PC-3 (cell line): ENCODE results near the gene CDK14. TPM values are rescaled to one million over a fixed set of nuclear protein-coding genes. Genes with fewer than 3 reads are reported as not detected.

Source experiments
- ATAC-seq: fragments of 200-7000 bp; cut with Tn5 transposase; 2 replicates; pipeline ENCODE4 v1.9.1; 2020; ENCODE audit warnings: mild to moderate bottlenecking, moderate library complexity
- BruUV-seq: library from RNA; stranded (reverse); fragments of 400-500 nt; replicated peaks from 2 replicates; lab custom pipeline; 2021; lab: Mats Ljungman, UMichigan
- CTCF ChIA-PET: fragments of 300-600 bp; sonication (Branson Sonifier 250); formaldehyde crosslinking; loops from one replicate; lab custom pipeline; 2022; ENCODE audit warnings: antibody characterized with exemption; lab: Charles Lee
- POLR2A ChIA-PET: fragments of 300-600 bp; sonication (Branson Sonifier 250); formaldehyde crosslinking; loops from one replicate; lab custom pipeline; 2022; ENCODE audit warnings: antibody characterized with exemption; ENCODE audit not compliant: unreplicated experiment; lab: Charles Lee
- DNase-seq: peaks from one replicate; pipeline ENCODE4 v3.0.0-alpha.2; 2015
- H2AFZ ChIP-seq: fragments of 300-600 bp; sonication (generic); 2 replicates; pipeline ENCODE4 v1.6.0; 2016; ENCODE audit warnings: antibody characterized with exemption, low read length
- H3F3A ChIP-seq: fragments of 300-600 bp; sonication (generic); one replicate; pipeline ENCODE4 v1.6.0; 2017; ENCODE audit warnings: antibody characterized with exemption, low read length, control low read depth, mild to moderate bottlenecking; ENCODE audit not compliant: unreplicated experiment
- H3K27ac ChIP-seq: fragments of 300-600 bp; sonication (generic); 2 replicates; pipeline ENCODE4 v1.5.1; 2016; ENCODE audit warnings: mild to moderate bottlenecking, low read length
- H3K27me3 ChIP-seq: fragments of 300-600 bp; sonication (generic); 2 replicates; pipeline ENCODE4 v1.6.1; 2016; ENCODE audit warnings: low read length, mixed read lengths
- H3K36me3 ChIP-seq: fragments of 300-600 bp; sonication (generic); 2 replicates; pipeline ENCODE4 v1.6.1; 2016; ENCODE audit warnings: low read depth, mixed run types, low read length, mixed read lengths
- H3K4me1 ChIP-seq: fragments of 300-600 bp; sonication (generic); 2 replicates; pipeline ENCODE4 v1.5.1; 2016; ENCODE audit warnings: low read length; ENCODE audit not compliant: insufficient read depth
- H3K4me2 ChIP-seq: fragments of 300-600 bp; sonication (generic); 2 replicates; pipeline ENCODE4 v1.6.0; 2016; ENCODE audit warnings: low read length
- H3K4me3 ChIP-seq: fragments of 300-600 bp; sonication (generic); 2 replicates; pipeline ENCODE4 v1.5.1; 2016; ENCODE audit warnings: mild to moderate bottlenecking, low read length, mixed read lengths
- H3K79me2 ChIP-seq: fragments of 300-600 bp; sonication (generic); 2 replicates; pipeline ENCODE4 v1.6.1; 2017; ENCODE audit warnings: low read length, mixed read lengths
- H3K9ac ChIP-seq: fragments of 300-600 bp; sonication (generic); 2 replicates; pipeline ENCODE4 v1.6.0; 2016; ENCODE audit warnings: mild to moderate bottlenecking, low read length
- H3K9me2 ChIP-seq: fragments of 300-600 bp; sonication (generic); replicated peaks from 2 replicates; pipeline ENCODE4 v1.6.1; 2016; ENCODE audit warnings: mixed run types, low read length, mixed read lengths
- H3K9me3 ChIP-seq: fragments of 300-600 bp; sonication (generic); 2 replicates; pipeline ENCODE4 v1.6.1; 2016; ENCODE audit warnings: low read length, mixed read lengths
- H4K20me1 ChIP-seq: fragments of 300-600 bp; sonication (generic); 2 replicates; pipeline ENCODE4 v1.6.1; 2016; ENCODE audit warnings: low read length, mixed read lengths
- EZH2 ChIP-seq: fragments of 300-600 bp; sonication (generic); IDR thresholded peaks from one replicate; pipeline ENCODE4 v1.6.1; 2017; ENCODE audit warnings: antibody characterized with exemption, mild to moderate bottlenecking, low read length; ENCODE audit not compliant: unreplicated experiment
- EZH2phosphoT487 ChIP-seq: fragments of 300-600 bp; sonication (generic); IDR thresholded peaks from 2 replicates; pipeline ENCODE4 v1.6.1; 2018; ENCODE audit warnings: mild to moderate bottlenecking, antibody characterized with exemption, low read length, borderline replicate concordance
- intact Hi-C: fragments of 100-400 bp; cut with micrococcal nuclease; formaldehyde crosslinking; loops from 2 replicates; pipeline ENCODE4 v1.9.0; 2023
- total RNA-seq: library from RNA; depleted of rRNA; stranded (reverse); fragments of >200 nt; gene quantifications from 2 replicates; pipeline ENCODE4 v1.2.3, GENCODE V29; 2014
- TF ChIP-seq, protein P1 (sequence below): fragments of 300-600 bp; sonication (generic); conservative IDR thresholded peaks from 2 replicates; pipeline ENCODE4 v1.5.1; 2017; ENCODE audit warnings: antibody characterized with exemption, low read depth, mild to moderate bottlenecking, low read length

Gene CDK14
- total RNA-seq, 1 experiment from 2014 or later, result 8.2 TPM

DNA sequence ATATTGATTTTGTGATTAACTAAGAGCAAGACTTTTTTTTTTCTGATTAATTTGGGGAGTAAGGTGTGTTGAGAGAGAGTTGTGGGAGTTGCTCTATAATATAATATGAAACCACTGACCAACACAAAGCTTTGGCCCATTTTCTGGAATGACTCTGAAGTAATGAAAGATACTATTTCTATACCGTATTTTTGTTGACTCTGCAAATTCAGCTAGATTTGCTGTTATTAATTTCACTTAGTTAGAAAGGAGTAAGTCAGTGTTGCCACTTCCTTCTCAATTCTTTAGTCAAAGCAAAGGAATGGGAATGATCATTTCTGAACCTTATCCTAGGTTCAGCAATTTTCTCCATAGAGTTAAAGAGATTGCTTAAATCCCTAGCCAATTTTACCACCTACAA, 355.1 kb downstream of the CDK14 start:
- no peak overlapping the region for H3K4me3 ChIP-seq
- H3K79me2 ChIP-seq, result no peaks in the 10 kb centered on the region
- ChIA-PET CTCF (interaction anchor here (0.5 kb wide), 1 partner anchor 399 kb away, joined by 5 read pairs; no protein-coding TSS in a partner anchor), POLR2A (no interaction called here)
- no peak overlapping the region for H3K9ac ChIP-seq
- intact Hi-C loops, result no loop called here
- H3K9me3 ChIP-seq, result no peaks in the 10 kb centered on the region
- no peak overlapping the region for H3K27ac ChIP-seq
- no peak for DNase-seq
- H3K9me2 ChIP-seq, result no peaks in the 10 kb centered on the region
- no peak for ATAC-seq
- no peak overlapping the region for H3K4me2 ChIP-seq
- BruUV-seq, result no TSS peak
- H3K4me1 ChIP-seq, result no peaks in the 10 kb centered on the region
- H2AFZ ChIP-seq, result no peak overlapping the region
- no peak for TF ChIP-seq EZH2phosphoT487
- TF ChIP-seq, protein P1, sequence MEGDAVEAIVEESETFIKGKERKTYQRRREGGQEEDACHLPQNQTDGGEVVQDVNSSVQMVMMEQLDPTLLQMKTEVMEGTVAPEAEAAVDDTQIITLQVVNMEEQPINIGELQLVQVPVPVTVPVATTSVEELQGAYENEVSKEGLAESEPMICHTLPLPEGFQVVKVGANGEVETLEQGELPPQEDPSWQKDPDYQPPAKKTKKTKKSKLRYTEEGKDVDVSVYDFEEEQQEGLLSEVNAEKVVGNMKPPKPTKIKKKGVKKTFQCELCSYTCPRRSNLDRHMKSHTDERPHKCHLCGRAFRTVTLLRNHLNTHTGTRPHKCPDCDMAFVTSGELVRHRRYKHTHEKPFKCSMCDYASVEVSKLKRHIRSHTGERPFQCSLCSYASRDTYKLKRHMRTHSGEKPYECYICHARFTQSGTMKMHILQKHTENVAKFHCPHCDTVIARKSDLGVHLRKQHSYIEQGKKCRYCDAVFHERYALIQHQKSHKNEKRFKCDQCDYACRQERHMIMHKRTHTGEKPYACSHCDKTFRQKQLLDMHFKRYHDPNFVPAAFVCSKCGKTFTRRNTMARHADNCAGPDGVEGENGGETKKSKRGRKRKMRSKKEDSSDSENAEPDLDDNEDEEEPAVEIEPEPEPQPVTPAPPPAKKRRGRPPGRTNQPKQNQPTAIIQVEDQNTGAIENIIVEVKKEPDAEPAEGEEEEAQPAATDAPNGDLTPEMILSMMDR, result no peak
- no peak for TF ChIP-seq EZH2
- H3K36me3 ChIP-seq, result no peaks in the 10 kb centered on the region
- H3K27me3 ChIP-seq, result no peaks in the 10 kb centered on the region
- H4K20me1 ChIP-seq, result no peaks in the 10 kb centered on the region
- H3F3A ChIP-seq, result no peaks in the 10 kb centered on the region

DNA sequence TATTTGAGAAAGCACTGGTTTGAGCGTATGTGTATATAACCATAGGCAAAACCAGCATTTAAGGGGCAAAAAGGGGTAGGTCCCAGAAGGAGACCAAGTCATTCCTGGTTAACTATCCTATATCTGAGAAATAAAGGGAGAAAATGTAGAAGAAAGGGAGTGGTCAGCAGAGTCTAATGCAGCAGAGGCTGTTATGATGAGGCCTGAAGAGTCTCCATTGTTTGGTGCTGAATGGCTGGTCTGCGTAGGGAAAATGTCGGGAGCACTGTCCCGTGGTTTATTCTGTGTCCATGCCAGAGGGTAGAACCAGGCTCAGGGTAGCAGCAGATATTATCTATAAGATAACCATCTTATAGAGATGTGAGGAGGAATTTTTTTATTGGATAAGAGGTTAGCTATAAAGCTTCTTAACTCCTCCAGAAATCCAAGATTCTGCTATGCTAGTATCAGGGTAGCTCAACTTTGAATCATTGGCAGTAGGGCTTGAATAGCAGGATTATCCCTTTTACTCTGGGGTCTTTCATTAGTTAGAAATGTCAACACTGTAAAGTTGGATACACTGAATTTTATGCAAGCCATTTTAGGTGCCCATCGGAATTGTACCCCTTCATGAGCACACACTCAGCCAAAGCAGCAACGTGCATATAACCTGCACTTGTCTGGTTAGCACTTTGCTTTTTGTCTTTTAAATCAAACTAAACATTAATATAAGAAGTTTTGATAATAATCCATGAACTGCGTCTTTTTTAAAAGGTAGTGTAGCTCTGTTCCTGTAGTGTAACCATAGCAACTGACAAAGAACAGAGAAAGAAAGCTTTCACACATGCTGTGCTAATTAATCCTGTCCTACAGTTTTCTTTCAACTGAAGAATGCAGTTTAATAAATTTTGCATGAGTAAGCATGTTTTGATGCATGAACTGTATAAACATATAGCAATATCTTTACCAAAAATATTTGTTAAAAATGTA, 356.1 kb downstream of the CDK14 start:
- no peaks in the 10 kb centered on the region for H3K9me2 ChIP-seq
- POLR2A ChIA-PET, result no interaction called here
- CTCF ChIA-PET, result no interaction called here
- H3K4me2 ChIP-seq, result no peak overlapping the region
- H3K4me1 ChIP-seq, result no peaks in the 10 kb centered on the region
- no peak overlapping the region for H3K9ac ChIP-seq
- no TSS peak for BruUV-seq
- H3K9me3 ChIP-seq, result no peaks in the 10 kb centered on the region
- ATAC-seq, result no peak
- H3F3A ChIP-seq, result no peaks in the 10 kb centered on the region
- H4K20me1 ChIP-seq, result no peaks in the 10 kb centered on the region
- H3K4me3 ChIP-seq, result no peak overlapping the region
- intact Hi-C loops, result no loop called here
- H3K27me3 ChIP-seq, result no peaks in the 10 kb centered on the region
- no peaks in the 10 kb centered on the region for H3K36me3 ChIP-seq
- H3K27ac ChIP-seq, result no peak overlapping the region
- DNase-seq, result no peak
- H2AFZ ChIP-seq, result no peak overlapping the region
- no peaks in the 10 kb centered on the region for H3K79me2 ChIP-seq
- TF ChIP-seq, protein P1, result no peak
- no peak for TF ChIP-seq EZH2phosphoT487

DNA sequence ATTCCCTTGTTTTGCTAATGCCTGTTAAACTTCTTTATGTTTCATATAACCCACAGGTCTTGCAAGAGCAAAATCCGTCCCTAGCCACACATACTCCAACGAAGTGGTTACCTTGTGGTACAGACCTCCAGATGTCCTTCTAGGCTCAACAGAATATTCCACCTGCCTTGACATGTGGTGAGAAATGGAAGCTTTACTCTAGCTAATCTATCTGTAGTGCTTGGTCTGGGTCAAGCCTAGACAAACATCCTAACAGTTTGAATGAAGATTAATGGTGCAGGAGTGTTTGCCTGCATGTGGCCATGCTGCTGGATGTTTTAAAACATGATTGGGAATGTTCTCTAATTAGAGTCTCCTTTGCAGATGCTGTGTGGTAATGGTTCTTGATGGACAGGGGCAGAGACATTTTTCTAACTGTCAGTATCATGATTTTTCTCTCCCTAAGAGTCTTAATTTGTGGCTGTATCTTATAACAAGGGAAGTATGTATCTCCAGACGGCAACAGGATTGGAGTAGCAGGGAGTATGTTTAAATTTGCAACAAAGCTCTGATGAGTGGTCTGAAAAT, 359.6 kb downstream of the CDK14 start:
- H3K9me2 ChIP-seq, result no peaks in the 10 kb centered on the region
- intact Hi-C loops, result no loop called here
- DNase-seq (no peak), ATAC-seq (no peak)
- H3K9ac ChIP-seq, result no peak overlapping the region
- no peaks in the 10 kb centered on the region for H4K20me1 ChIP-seq
- H3K4me2 ChIP-seq, result no peak overlapping the region
- BruUV-seq, result no TSS peak
- no peak overlapping the region for H2AFZ ChIP-seq
- ChIA-PET POLR2A (no interaction called here), CTCF (no interaction called here)
- no peaks in the 10 kb centered on the region for H3K27me3 ChIP-seq
- H3F3A ChIP-seq, result no peaks in the 10 kb centered on the region
- TF ChIP-seq, protein P1, result no peak
- no peak for TF ChIP-seq EZH2
- no peak for TF ChIP-seq EZH2phosphoT487
- no peaks in the 10 kb centered on the region for H3K79me2 ChIP-seq
- no peak overlapping the region for H3K4me3 ChIP-seq
- H3K9me3 ChIP-seq, result no peaks in the 10 kb centered on the region
- no peak overlapping the region for H3K27ac ChIP-seq
- no peaks in the 10 kb centered on the region for H3K36me3 ChIP-seq
- no peaks in the 10 kb centered on the region for H3K4me1 ChIP-seq
